GM06990 (cell line): ENCODE data around the gene MRPS15.
"Not testable (repeated sequence)": the region's sequence is repeated elsewhere in the genome, so short reads cannot be mapped to it uniquely, and the experiment has no call there.

Experiments used
- DNase-seq: peaks from one replicate; pipeline ENCODE4 v3.0.0-alpha.2; 2011; ENCODE audit not compliant: insufficient read length; ENCODE audit errors: extremely low read depth
- H3K27me3 ChIP-seq: replicated peaks from 2 replicates; pipeline ENCODE4 v1.6.0; 2011; ENCODE audit warnings: low read length; ENCODE audit not compliant: control insufficient read depth, insufficient read depth
- H3K36me3 ChIP-seq: 2 replicates; pipeline ENCODE4 v1.5.1; 2011; ENCODE audit warnings: low read length; ENCODE audit not compliant: control insufficient read depth, insufficient read depth
- H3K4me3 ChIP-seq: replicated peaks from 2 replicates; pipeline ENCODE4 v1.5.1; 2011; ENCODE audit warnings: low read depth, mild to moderate bottlenecking, control low read depth, low read length
- CTCF ChIP-seq: IDR thresholded peaks from 2 replicates; pipeline ENCODE4 v1.5.1; 2011; ENCODE audit warnings: low read length, control low read depth, mild to moderate bottlenecking, inconsistent platforms; ENCODE audit not compliant: insufficient read depth, poor library complexity, severe bottlenecking

The MRPS15 gene

DNA sequence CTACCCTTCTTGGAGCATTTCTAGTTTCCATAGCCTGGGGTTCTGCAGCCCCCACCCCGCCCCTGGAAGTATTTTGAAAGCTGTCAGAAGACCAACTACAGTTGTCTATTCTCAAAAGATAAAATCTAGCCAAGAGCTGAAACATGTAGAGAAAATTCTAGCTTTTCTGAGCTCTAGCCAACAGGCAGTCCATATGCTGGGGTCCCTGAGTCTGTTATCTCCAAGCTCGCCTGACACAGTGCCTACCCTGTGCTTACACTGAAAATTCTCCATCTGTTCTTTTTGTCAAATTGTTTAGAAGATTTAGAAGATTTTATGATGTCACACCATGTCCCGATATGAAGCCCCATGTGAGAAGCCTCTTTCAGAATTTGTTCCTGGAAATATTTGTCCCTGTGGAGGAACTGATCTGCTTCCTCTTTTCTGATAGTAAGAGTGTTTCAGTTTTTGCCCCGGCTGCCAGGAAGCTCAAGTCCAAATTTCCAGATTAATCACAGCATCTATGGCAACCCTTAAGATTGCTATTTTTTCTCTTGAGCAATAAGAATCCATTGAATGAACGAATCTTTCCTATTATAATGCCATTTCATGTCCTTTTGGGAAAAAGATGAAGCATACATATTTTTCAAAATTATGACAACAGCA lies 42.2 kb upstream of the MRPS15 start:
- no peak overlapping the region for H3K4me3 ChIP-seq
- TF ChIP-seq CTCF: no peak
- no peaks in the 10 kb centered on the region for H3K36me3 ChIP-seq
- DNase-seq: no peak
- H3K27me3 ChIP-seq: peaks cover 3% of the 10 kb centered on the region

DNA sequence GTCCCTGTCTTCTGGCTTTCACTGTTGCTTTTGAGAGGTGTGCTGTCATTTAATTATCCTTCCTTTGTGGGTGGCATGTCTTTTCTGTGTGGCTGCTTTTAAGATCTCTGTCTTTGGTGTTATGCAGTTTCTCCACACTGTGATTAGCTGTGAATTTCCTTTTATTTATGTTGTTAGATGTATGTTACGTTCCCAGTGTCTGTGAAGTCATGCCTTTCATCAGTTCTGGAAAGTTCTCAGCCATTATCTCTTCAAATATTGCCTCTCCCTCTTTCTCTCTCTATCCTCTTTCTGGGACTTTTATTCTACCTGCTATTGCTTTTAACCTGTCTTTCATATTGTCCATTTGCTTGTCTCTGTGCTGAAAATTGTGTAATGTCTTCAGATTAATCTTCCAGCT lies 39.5 kb upstream of the MRPS15 start:
- H3K27me3 ChIP-seq: peaks cover 3% of the 10 kb centered on the region
- no peak for TF ChIP-seq CTCF
- H3K4me3 ChIP-seq: no peak overlapping the region
- no peaks in the 10 kb centered on the region for H3K36me3 ChIP-seq
- DNase-seq: no peak

DNA sequence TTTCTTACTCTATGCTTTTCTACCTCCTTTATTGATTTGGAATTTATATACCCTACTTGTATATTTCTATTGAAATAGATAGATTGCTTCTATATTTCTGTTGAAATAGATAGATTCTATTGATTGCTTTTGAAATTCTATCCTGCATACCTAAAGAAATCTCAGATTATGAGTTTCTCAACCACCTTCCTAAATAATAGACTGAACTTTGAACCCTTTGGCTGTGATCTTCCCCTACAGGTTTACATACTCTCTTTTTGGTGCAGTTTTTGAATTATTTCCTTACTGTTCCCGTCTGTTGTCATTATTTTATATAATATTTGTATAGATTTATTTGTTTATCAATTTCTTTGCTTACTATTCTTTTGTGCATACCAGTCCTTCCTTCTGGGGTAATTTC lies 39.0 kb upstream of the MRPS15 start:
- TF ChIP-seq CTCF: no peak
- Histone ChIP-seq H3K4me3 (no peak overlapping the region), H3K36me3 (no peaks in the 10 kb centered on the region), H3K27me3 (peaks cover 3% of the 10 kb centered on the region)
- no peak for DNase-seq

DNA sequence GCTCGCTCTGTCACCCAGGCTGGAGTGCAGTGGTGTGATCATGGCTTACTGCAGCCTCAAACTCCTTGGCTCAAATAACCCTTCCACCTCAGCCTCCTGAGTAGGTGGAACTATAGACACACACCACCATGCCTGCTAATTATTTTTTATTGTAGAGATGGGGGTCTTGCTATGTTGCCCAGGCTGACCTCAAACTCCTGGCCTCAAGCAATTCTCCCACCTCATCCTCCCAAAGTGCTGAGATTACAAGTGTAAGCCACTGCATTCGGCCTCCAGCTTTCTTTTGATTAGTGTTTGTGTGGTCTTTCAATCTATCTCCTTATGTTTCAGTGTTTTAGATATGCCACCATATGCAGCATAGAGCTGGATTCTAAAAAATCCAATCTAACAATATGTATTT lies 38.4 kb upstream of the MRPS15 start:
- Histone ChIP-seq H3K27me3 (peaks cover 3% of the 10 kb centered on the region), H3K36me3 (no peaks in the 10 kb centered on the region), H3K4me3 (no peak overlapping the region)
- no peak for DNase-seq
- TF ChIP-seq CTCF: no peak

GRCh38 chr1:36501911-36502310 lies 37.7 kb upstream of the MRPS15 start:
- H3K4me3 ChIP-seq, DNase-seq, H3K27me3 ChIP-seq, H3K36me3 ChIP-seq: not testable (repeated sequence)

DNA sequence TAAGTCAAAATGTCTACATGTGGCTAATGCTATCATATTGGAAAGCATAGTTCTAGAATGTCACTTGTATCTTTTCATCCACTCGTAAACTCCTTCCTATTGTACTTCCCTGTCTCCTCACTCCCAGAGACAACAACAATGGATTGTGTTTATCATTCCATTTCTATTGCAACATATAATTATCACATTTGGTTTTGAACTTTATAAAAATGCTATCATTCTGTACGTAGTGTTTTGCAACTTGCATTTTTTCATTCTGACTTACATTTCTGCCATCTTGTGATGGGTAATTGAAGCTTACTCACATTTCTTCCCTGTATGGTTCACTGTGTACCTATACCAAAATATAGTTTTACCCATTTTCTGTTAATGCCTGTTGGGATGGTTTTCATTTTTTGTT lies 33.0 kb upstream of the MRPS15 start:
- no peak for DNase-seq
- Histone ChIP-seq H3K36me3 (no peaks in the 10 kb centered on the region), H3K27me3 (no peaks in the 10 kb centered on the region), H3K4me3 (no peak overlapping the region)
- TF ChIP-seq CTCF: no peak
